ENCODE measurements around the gene CFAP100. TPM values are rescaled to one million over a fixed set of nuclear protein-coding genes. Genes with fewer than 3 reads are reported as not detected.

Gene CFAP100
- total RNA-seq, 3 donors from 2014 or later (not counting 1 experiment from before 2014, with no cell fraction given): not detected

DNA sequence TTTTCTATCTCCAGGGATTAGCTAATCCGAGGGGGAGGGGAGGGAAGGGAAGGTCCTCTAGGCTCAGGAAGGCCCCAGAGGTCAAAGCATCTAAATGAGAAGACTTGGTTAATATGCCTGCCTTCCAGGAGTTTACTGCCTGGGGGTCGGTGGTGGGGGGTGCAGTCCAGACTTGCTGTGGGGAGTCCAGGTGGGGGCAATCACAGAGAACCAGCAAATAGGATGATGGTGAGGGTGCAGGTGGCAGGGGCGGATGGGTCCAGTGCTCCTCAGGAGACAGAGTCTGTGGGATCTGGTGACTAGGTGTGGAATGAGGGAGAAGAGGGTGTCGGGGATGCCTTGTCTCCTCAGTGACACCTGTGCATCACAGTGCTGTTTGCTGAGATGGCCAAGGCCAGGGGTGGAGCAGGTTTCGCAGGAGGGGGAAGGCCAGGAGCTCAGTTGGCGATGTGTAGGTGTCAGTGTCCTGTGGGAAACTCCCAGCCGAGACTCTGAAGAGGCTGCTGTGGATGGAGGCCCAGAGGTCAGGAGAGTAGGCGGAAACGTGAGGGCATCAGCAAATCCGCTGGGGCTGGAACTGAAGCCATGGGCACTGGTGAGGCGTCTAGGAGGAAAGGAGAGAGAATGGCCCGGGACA lies 8.1 kb downstream of the CFAP100 start:
- 89% methylated on average over 12 of the region's 12 CpGs for WGBS (ENCODE audit: insufficient coverage)
- no peak overlapping the region for H3K27ac Mint-ChIP-seq

DNA sequence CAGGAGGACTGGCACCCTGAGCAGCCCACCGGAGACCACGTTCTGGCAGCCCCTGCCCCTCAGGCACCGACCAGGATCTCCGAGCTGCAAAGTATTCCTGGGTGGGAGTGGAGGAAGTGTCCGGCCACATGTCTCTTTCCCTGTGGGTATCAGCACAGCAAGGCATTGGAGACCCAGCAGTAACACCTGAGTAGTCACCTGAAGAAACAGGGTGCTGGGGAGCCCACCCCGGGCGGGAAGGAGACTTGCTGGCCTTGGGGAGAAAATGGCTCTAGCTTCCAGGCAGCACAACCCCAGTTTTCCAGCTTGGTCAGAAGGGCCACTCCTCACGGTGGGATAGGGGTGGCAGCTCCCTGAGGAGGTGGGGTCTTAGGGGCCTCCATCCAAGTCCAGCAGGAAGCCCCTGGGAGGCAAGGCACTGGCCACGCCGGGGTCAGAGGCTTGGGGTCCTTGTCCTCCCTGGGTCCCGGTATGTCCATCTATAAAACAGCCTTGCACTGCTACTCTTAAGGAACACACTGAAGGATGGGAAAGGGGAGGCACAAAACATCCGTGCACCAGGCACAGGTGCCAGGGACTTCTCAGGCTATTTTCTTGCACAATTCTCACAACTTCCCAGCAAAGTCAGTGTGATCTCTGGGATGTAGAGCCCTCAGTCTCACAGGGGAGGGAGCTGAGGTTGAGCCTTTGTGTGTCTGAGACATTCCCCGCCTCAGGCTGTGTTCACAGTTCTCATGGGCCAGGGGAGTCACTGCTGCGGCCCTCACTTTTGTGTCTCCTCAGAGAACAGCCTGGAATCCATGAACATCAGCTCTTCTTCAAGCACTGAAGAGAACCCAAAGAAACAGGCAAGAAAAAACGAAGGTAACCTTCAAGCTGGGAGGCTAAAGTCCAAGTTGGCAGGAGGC lies 11.9 kb downstream of the CFAP100 start:
- ATAC-seq (no peak), DNase-seq (no peak)
- Mint-ChIP-seq H3K36me3 (no peaks in the 10 kb centered on the region), H3K9me3 (no peaks in the 10 kb centered on the region), H3K27me3 (ENCODE audit: low read depth in 2 of 2) (peaks cover 18 to 23% of the 10 kb centered on the region in 2 donors), H3K27ac (no peak overlapping the region), H3K4me3 (no peak overlapping the region), H3K4me1 (no peaks in the 10 kb centered on the region)
- intact Hi-C loops (cut with micrococcal nuclease): no loop called here
- Histone ChIP-seq H3K4me3 (ENCODE audit: low read length) (no peak overlapping the region), H3K36me3 (ENCODE audit: control insufficient read depth, insufficient read depth, low read length) (no peaks in the 10 kb centered on the region), H3K4me1 (ENCODE audit: control insufficient read depth, insufficient read depth, low read length) (no peaks in the 10 kb centered on the region), H3K9me3 (ENCODE audit: control insufficient read depth, insufficient read depth, low read length) (no peaks in the 10 kb centered on the region), H3K27me3 (ENCODE audit: control insufficient read depth, insufficient read depth, low read length) (no peaks in the 10 kb centered on the region), H3K27ac (ENCODE audit: low read length) (no peak overlapping the region)
- 84% methylated on average over 14 of the region's 15 CpGs for WGBS (ENCODE audit: insufficient coverage)
- TF ChIP-seq, protein P1, sequence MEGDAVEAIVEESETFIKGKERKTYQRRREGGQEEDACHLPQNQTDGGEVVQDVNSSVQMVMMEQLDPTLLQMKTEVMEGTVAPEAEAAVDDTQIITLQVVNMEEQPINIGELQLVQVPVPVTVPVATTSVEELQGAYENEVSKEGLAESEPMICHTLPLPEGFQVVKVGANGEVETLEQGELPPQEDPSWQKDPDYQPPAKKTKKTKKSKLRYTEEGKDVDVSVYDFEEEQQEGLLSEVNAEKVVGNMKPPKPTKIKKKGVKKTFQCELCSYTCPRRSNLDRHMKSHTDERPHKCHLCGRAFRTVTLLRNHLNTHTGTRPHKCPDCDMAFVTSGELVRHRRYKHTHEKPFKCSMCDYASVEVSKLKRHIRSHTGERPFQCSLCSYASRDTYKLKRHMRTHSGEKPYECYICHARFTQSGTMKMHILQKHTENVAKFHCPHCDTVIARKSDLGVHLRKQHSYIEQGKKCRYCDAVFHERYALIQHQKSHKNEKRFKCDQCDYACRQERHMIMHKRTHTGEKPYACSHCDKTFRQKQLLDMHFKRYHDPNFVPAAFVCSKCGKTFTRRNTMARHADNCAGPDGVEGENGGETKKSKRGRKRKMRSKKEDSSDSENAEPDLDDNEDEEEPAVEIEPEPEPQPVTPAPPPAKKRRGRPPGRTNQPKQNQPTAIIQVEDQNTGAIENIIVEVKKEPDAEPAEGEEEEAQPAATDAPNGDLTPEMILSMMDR (IDR thresholded peaks at IDR 0.05): no peak

More for the DNA sequence above, 8.1 kb downstream of the CFAP100 start:
- Mint-ChIP-seq H3K4me3 (no peak overlapping the region), H3K9me3 (no peaks in the 10 kb centered on the region), H3K27me3 (ENCODE audit: low read depth in 2 of 2) (peaks cover 0 to 6% of the 10 kb centered on the region in 2 donors), H3K4me1 (no peaks in the 10 kb centered on the region), H3K36me3 (no peaks in the 10 kb centered on the region)
- ATAC-seq: no peak
- Histone ChIP-seq H3K4me3 (ENCODE audit: low read length) (no peak overlapping the region), H3K36me3 (ENCODE audit: control insufficient read depth, insufficient read depth, low read length) (no peaks in the 10 kb centered on the region), H3K27me3 (ENCODE audit: control insufficient read depth, insufficient read depth, low read length) (no peaks in the 10 kb centered on the region), H3K27ac (ENCODE audit: low read length) (no peak overlapping the region), H3K4me1 (ENCODE audit: control insufficient read depth, insufficient read depth, low read length) (no peaks in the 10 kb centered on the region), H3K9me3 (ENCODE audit: control insufficient read depth, insufficient read depth, low read length) (peaks cover 6% of the 10 kb centered on the region)
- intact Hi-C loops (cut with micrococcal nuclease): no loop called here
- TF ChIP-seq, protein P1 (IDR thresholded peaks at IDR 0.05): no peak
- no peak for DNase-seq

DNA sequence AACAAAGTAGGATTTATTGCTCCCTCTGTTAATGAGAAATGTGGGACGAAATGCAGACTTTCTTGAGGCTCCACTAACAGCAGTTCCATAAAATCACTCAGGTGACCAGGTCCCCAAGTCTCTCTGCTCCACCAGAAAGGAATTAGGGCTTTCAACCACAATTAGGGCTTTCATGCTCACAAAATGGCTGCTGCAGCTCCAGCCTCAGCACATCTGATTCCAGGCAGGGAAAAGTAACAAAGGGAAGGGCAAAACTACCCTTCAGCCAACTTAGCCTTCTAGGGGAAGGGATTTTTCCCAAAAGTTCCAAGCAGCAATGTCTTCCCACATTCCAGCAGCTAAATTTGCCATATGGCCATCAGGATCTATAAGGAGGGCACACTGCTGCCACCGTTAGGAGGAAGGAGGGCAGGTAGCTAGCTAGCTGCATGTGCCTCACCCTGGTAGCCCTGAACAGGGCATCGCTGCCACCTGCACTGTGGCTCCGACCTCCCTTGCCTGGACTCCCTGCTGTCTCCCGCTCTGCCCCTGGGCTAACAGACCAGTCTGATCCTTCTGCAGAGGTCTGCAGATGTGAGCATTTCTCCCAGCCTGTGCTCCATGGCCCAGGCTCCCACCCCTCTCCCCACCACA lies 12.8 kb downstream of the CFAP100 start:
- Mint-ChIP-seq H3K36me3 (no peaks in the 10 kb centered on the region), H3K27me3 (ENCODE audit: low read depth in 2 of 2) (peaks cover 18 to 31% of the 10 kb centered on the region in 2 donors), H3K4me1 (no peaks in the 10 kb centered on the region), H3K4me3 (no peak overlapping the region), H3K27ac (no peak overlapping the region), H3K9me3 (no peaks in the 10 kb centered on the region)
- H3K4me1 ChIP-seq (ENCODE audit: control insufficient read depth, insufficient read depth, low read length): no peaks in the 10 kb centered on the region
- DNase-seq (no peak), ATAC-seq (no peak)
- H3K36me3 ChIP-seq (ENCODE audit: control insufficient read depth, insufficient read depth, low read length): no peaks in the 10 kb centered on the region
- peaks cover 2% of the 10 kb centered on the region for H3K27me3 ChIP-seq (ENCODE audit: control insufficient read depth, insufficient read depth, low read length)
- intact Hi-C loops (cut with micrococcal nuclease): no loop called here
- H3K9me3 ChIP-seq (ENCODE audit: control insufficient read depth, insufficient read depth, low read length): no peaks in the 10 kb centered on the region
- WGBS (ENCODE audit: insufficient coverage): 82% methylated on average over 5 of the region's 5 CpGs
- TF ChIP-seq, protein P1 (IDR thresholded peaks at IDR 0.05): no peak
- H3K4me3 ChIP-seq (ENCODE audit: low read length): no peak overlapping the region
- H3K27ac ChIP-seq (ENCODE audit: low read length): no peak overlapping the region

All from natural killer cell (primary cell).